Muscle of back (tissue), 11 donors: ENCODE data around the gene PCSK6. TPM values are rescaled to one million over a fixed set of nuclear protein-coding genes. Genes with fewer than 3 reads are reported as not detected.
"Not testable (repeated sequence)": the region's sequence is repeated elsewhere in the genome, so short reads cannot be mapped to it uniquely, and the experiment has no call there.

ENCODE experiments used
- DNase-seq, 3 donors: peaks; one replicate each; pipeline versions ENCODE4 v3.0.0 to v3.0.0-alpha.2; 2013
- polyA plus RNA-seq, 10 donors: library from polyadenylated mRNA; unstranded; fragments of 120-200 nt; gene quantifications; one replicate each; pipeline ENCODE4 v1.2.1, GENCODE V29; 2013; ENCODE audit not compliant: insufficient read length in 10 of 10

PCSK6 gene
- polyA plus RNA-seq, 10 donors, result 9.3 to 18.0 (median 11.3) TPM

DNA sequence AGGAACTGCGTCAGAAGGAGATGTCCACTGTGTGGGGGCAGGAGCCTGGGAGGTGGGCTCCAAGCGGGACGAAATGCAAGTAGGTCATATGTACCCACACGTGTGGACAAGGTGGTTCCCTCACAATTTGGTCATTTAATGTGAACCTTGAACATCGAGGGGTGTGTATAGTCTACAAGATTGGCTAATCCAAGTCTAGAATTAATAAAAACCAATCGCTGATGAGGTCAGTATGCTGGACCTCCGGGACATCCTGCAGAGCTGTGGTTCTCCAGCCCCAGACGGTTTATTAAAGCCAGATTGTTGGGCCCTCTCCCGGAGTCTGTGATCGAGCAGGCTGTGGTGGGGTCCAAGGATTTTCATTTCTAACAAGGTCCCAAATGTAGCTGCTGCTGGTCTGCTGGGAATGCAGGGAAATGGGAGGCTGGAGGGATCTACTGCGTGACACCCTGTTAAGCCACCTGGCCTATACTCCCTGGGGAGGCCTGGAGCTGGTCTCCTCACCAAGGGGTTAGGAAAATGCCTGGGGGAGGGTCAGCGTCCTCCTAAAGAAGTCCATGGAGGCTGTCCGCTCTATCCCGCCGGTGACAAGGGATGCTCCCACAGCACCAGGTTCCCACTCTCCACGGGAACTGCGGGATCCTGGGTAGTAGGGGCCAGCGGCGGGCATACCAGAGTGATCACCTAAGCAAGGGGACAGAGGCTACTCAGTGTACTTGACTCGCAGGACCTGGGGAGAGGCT is 25.1 kb downstream of the PCSK6 start:
- peak in 1 of 3 donors; percentile 51 for DNase-seq

DNA sequence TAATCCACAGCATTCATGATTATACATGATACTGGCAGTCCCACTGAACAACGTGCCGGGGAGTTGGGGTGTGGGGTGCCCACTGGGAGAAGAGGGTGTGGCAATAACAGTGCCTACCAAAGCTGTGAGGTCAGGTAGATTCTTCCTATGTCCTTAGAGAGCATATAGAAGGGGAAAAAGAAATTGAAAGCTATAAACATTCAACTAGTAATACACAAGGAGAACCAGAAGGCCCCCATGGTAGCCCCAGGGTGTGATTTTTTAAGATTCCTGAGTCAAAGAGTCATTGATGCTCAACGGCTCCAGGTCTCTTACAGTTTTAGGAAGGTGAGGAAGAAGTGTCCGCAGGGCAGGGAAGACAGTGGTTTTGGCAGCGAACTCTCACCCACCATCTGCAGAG is 25.8 kb downstream of the PCSK6 start:
- DNase-seq, result not testable (repeated sequence)

DNA sequence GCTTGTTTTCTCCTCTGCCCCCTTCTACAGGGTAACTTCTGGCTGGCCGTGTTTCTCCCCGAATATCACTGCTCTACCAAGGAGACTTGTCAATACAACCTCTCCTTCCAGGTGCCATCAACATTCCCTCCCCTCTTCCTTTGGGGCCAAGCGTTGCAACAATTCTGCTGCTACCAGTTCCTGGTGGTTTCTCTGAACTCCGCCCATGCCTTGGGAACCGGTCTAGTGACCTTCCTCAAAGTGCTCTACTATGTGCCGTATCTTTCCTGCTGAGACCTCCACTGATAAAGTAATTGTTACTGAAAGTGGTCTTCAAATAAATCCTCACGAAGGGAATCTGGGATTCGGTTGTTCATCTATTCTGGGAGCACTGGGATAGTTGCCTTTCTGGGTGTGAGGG is 26.2 kb downstream of the PCSK6 start:
- no peak for DNase-seq

DNA sequence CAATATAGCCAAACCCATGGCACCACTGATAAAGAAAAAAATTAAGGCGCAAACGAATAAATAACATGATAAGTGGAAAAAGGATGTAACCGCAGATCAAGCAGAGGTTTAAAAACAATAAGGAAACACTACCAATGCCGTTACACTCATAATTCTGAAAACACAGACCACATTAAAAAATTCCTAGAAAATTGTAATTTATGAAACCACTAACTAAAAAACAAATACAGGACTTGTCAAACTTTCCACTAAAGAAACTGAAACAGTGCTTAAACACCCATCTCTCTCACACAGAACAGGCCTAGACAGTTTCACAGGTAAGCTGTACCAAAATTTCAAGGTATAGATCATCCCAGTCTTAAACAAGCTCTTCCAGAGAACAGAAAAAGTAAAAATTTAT is 28.4 kb downstream of the PCSK6 start:
- DNase-seq, result no peak

DNA sequence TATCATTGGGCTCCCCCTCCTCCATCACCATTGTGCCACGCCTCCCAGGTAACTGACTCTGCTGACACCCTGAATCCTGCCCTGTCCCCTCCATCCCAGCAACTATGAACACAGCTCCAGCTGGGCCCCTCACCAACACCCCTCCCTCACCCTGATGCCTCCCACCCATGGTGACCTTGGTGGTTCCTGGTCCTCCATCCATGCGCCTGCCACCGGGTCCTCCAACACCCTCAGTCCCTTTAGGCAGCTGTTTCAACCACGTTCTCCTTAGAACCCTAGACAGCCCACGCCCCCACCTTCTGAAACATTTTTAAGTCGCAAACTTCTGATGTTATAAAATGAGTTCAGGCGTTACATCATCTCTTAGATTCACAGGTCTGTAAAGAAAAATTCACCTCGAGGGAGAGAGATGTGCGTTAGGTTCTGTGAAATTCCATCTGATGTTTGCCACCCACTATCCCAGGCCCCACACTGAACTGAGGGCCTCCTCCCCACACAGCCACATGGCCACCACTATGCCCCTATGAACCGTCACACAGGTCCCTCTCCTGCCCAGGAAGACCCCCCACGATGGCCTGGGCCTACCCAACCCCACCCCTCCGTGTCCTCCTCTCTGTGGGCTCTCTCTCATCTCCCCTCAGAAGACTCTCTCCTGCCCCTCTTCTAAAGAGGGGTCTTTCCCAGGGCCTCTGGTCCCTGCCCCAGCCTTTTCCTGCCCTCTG is 29.8 kb downstream of the PCSK6 start:
- DNase-seq, result no peak

DNA sequence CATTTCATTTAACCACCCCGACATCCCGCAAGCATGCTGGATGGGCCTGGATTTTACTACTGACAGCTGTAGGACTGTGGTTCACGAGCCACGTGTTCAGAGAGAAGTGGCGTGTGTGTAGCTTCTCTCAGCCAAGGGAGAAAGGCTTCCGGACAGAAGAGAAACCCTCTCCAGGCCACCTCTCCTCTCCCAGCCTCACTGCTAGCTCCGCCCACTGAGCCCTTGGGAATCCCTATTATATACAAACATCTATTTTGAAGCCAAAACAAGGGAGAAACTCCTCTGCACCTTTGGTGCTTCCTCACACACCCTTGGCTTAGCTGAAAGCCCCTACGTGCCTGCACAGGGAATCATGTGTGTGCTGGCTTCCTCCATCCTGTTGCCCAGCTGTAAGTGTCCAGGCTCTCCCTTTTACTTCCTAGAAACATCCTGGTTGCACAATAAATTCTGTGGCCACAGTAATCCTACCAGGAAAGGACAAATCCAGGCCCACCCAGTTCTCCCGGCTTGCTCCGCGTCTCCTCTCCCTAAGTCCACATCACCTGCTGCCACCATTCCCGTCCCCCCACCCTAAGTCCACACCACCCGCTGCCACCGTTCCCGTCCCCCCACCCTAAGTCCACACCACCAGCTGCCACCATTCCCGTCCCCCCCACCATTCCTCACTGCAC is 30.5 kb downstream of the PCSK6 start:
- DNase-seq, result peak in 2 of 3 donors; percentile 22 to 77

DNA sequence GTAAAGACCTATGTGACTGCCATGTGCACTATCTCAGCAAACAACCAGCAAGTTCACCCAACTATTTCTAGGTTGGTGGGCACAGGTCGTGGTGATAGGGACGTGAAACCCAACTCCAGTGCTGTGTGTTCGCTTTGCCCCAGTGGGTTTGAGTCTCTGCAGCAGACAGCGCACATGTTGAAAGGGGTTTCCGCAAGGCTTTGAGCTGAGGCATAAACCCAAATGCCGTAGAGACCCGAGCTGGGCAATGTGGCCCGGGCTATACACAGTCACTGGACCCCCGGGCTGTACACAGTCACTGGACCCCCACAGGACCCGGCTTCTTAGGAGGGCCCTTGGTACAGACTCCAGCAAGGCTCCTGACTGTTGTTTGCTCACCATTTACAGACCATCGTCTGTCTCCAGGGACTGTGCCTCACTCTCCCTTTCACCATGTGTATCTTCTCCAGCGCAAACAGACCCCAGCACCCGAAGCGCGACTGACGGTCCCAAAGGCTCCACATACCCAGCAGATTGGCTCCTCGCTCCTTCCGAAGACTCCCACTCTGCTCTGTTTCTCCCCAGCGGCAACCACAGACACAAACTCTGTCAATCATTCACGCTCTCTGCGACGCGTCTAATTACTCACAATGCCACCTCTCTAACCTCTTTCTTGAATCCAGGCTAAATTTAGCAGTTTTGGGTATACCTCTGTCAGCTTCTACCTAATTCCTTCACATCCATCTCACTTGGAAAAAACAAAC is 31.2 kb downstream of the PCSK6 start:
- no peak for DNase-seq

DNA sequence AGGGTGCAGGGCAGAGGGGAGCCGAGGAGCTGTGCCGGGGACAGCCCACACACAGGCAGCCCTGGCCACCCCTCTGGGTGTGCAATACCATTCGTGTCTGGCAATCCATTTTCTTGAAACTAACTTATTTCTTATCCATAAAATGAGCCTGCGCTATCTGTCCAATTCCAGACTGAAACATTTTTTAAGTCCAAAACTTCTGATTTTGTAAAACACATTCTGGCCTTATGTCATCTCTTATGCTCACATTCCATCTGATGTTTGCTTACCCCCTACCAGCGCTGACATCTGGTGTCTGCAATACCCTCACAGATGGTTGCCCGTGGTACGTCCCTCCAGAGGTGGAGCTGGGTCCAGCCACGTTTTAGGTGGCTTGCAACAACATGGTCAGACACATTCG is 31.8 kb downstream of the PCSK6 start:
- DNase-seq, result no peak

DNA sequence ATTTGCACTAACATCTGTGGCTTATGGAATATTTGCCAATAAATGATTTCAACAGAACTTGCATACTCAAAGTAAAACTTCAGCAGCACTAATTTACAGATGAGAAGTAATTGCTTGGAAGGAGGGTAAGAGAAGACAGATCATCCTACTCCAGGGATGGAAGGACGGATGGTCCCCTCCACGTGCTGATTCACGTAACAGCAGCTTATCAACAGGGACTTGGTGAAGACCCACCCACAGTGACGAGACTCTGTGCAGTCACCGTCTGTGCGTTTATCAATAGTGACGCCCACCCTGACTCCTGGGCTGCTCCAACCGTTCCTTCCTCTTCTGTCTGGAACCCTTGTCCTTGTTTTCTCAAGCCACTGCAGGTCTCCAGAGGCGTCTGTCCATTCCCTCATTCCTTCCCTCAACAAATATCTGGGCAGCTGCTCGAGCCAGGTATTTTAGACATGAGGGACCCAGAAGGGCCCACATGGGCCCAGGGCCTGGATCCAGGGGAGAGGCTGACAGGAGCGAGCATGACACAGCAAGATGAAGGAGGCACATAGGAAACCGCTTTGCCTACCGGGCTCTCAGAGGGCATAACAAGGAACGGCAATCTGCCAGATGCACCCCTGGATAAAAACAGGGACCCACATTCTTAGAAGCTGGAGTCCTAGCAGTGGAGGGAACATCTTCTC is 33.3 kb downstream of the PCSK6 start:
- peak in 1 of 3 donors; percentile 55 for DNase-seq

DNA sequence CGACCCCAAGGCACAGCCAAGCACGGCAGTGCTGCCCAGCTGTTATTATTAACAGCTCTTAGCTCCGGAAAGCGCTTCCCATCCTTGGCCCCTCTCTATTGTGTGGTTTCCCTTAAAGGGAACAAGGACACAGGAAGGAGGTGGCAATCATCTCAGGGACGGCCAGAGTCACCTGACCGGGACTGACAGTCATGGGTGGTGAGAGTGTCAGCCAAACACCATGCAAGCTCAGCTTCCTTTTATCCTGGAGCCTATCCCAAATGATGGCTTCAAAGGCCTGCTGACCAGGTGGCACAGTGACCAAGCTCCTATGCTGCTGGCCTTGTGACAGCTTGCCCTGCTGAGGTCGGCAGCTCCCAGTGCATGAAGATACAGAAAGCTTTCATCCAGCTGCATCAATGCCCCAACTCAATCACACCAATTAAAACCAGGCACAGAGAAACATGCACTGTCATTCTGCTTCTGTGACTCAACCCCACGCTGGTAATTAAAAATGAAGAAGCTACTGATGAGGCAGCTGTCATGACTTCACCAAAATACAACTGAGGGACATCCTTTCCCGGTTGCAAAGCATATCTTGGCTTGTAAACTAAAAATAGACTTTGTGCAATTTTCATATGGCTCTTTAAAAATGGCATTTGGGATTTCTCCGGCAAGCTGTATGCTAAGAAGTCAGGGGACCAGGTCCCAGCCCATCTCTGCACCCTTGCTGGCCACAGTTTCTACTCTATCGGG is 34.0 kb downstream of the PCSK6 start:
- DNase-seq, result peak in 1 of 3 donors; percentile 61

DNA sequence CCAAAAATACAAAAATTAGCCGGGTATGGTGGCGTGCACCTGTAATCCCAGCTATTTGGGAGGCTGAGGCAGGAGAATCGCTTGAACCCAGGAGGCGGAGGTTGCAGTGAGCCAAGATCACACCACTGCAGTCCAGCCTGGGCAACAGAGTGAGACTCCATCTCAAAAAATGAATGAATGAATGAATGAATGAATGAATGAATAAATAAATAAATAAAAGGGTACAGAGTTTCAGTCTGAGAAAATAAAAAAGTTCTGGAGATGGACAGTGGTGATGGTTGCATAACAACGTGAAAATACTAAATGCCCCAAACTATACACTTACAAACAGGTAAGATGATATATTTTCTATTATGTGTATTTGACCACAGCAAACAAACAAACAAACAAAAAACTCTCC is 34.7 kb downstream of the PCSK6 start:
- DNase-seq, result not testable (repeated sequence)

DNA sequence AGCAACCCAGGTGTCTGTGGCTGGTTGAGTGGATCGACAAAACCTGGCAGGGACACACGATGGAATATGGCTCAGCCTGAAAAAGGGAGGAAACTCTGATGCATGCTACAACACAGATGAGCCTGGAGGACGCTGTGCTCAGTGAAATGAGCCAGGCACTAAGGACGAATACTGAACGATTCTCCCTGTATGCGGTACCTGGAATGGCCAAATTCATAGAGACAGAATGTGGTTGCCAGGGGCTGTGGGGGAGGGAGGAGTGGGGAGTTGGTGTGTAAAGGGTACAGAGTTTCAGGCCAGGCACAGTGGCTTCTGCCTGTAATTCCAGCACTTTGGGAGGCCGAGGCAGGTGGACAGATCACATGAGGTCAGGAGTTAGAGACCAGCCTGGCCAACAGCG is 35.1 kb downstream of the PCSK6 start:
- no peak for DNase-seq

DNA sequence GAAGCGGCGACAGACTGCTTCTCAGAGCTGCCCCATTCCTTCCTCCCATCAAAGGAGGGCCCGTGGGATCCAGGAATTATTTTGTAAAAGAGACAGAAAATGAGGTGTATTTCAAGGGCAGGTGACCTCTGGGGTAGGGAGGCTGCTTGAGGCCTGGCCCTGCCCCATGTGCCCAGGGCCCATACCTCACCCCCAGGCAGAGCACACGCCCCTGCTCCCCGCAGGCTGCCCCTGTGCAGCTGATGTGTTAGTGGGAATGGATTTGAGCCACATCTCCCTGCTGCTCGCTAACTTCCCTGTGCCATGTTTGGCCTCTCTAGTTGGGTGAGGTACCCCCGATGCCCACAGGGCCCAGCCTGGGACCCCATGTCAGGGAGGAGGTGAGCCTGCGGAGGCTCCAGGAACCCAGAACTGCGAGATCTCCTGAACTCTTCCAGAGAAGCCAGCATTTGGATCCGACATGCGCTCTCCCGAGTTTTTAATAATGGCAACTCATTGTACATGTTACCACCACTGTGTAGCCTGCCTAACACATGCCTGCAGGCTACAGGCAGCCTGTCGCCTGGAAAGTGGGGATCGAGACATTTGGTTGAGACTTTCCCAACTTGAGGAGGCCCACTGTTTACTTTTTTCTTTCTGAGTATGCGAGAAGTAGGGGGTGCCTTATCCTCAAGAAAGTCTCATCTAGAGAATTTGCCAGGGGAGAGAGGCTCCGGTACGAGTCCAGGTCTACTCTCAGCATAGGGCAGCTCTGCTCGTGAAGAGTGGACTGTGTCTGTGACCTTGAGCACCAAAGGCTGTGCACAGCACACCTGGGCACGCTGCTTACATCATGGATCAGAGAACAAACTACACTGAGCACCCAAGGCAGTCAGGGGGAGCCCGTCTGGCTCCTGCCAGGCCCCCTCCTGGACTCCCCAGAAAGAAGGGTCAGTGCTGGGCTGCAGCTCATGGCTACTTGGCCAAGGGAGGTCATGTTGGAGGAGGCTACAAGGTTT is 36.1 kb downstream of the PCSK6 start:
- no peak for DNase-seq

DNA sequence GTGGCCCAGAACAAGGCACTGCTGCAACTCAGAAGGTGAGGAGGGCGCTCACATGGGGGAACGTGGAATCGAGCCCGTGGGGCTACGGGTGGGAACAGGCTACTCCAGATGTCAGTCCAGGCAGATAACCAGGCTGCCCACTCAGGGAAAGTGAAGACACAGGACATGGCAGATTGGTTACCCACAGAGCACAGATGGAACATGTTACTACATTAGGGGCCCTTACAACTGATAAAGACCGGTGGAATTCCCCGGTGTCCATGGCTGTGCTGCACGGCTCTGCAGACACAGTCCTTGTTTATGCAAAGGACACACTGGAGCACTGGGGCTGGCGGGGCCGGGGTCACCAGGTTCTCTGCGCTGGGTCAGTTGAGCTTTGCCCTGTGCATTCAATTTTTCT is 36.9 kb downstream of the PCSK6 start:
- DNase-seq, result no peak

DNA sequence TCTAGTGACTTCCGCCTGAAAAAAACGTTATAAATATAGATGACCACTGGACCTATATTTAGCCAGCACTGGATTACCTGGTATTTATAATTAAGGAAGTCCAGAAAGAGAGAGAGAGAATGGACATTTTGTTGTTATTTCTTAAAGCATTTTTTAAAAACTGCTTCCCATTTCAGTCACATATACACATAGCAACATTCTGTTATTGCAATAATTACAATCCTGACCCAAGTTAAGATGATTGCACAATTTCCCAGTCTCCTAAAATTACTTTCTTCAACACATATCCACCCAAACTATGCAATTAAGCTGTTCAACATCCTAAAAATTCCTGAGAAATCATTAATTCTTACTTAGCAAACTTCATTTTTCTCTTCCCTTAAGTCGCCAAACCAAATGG is 37.7 kb downstream of the PCSK6 start:
- DNase-seq, result peak in 1 of 3 donors; percentile 34

DNA sequence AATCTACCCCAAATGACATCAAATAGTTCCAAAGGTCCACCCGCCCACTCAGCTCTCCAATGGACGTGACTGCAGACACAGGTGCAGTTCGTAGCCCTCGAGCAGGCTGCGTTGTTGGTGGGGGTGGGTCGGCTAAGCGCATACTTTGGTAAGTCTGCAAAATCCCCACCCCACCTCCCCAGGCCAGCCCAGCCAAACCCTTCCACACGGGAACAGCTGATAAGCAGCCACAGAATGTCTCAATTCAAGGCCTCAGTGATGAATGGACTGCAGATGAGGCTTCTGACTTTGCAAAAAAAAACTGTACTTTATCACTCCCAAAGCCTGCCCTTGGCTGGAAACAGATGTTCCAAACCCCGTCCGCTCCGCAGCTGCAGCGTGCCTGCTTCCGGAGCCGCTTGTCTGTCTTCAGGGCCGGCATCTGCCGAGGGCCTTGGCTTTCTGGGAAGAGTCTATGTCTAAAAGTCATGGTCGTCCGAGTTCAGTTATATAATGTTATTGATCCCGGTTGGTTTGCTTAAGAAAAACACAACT is 38.2 kb downstream of the PCSK6 start:
- peak; percentile 63 to 92 (median 80) for DNase-seq

DNA sequence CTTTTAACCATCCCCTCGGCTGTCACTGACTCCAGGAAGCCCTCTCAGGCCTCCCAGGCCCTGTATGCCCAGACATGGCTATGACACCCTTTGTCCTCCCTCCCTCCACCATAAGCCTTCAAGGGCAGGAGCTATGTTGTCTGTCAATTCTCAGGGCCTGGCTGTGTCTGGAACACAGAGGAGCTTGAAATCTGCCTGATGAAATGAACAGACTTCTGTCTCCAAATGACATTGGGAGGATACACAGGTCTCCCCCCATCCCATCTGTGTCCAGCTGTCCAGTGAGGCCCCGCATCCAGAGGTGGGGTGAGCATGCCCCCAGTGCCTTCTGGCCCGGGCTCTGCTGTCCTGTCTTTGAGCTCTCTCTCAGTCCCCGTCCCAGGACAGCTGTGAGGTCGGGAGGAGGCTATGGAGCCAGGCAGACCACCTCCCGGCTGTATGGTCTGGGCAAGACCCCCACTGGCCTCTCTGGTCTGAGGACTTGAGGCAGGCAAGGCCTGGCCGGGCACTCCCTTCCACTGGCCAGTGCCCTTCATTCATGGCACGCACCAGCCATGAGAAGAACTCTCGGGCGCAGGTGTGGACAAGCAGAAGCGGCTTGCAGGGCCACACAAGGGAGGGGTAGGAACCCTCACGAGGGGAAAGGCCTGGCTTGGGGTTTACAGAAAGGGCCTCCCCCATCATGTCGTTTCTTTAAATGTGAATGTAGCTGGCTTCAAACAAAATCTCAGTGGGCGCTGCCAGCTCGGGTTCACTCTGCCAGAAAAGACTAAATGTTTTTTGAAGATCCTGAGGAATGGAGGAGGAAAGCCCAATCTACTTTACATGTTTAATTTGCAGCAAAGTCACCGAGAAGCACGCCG is 38.9 kb downstream of the PCSK6 start:
- peak in 1 of 3 donors; percentile 47 for DNase-seq
